Astrocyte of the spinal cord (primary cell): ENCODE results near the gene ITGA1.
"Not testable (repeated sequence)": the region's sequence is repeated elsewhere in the genome, so short reads cannot be mapped to it uniquely, and the experiment has no call there.

Experiments used
- DNase-seq: peaks from one replicate; pipeline ENCODE4 v3.0.0; 2011; ENCODE audit warnings: low read depth, low spot score
- H3K4me3 ChIP-seq: 2 replicates; pipeline ENCODE4 v1.5.1; 2011; ENCODE audit warnings: low read depth, mild to moderate bottlenecking, low read length, moderate library complexity
- CTCF ChIP-seq: IDR thresholded peaks from 2 replicates; pipeline ENCODE4 v1.5.1; 2012; ENCODE audit warnings: low read depth, mild to moderate bottlenecking, low read length, inconsistent platforms
- in situ Hi-C: cut with HindIII; loops from 2 replicates; pipeline ENCODE4 v1.10.0; 2017; ENCODE audit warnings: low sequenced_read_pairs

ITGA1 gene

GRCh38 chr5:52864371-52864770 is 76.7 kb downstream of the ITGA1 start:
- in situ Hi-C loops = no loop called here
- TF ChIP-seq CTCF = no peak
- no peak overlapping the region for H3K4me3 ChIP-seq
- peak; percentile 65 for DNase-seq

GRCh38 chr5:52864884-52865283 is 77.2 kb downstream of the ITGA1 start:
- in situ Hi-C loops = no loop called here
- H3K4me3 ChIP-seq = no peak overlapping the region
- DNase-seq = peak; percentile 9
- no peak for TF ChIP-seq CTCF

GRCh38 chr5:52865991-52866390 is 78.3 kb downstream of the ITGA1 start:
- in situ Hi-C loops, H3K4me3 ChIP-seq, DNase-seq: not testable (repeated sequence)

GRCh38 chr5:52867809-52868208 is 80.1 kb downstream of the ITGA1 start:
- H3K4me3 ChIP-seq = no peak overlapping the region
- no peak for TF ChIP-seq CTCF
- peak; percentile 20 for DNase-seq
- in situ Hi-C loops = no loop called here

GRCh38 chr5:52868417-52868816 is 80.7 kb downstream of the ITGA1 start:
- in situ Hi-C loops = no loop called here

GRCh38 chr5:52869391-52869790 is 81.7 kb downstream of the ITGA1 start:
- in situ Hi-C loops = no loop called here
- no peak overlapping the region for H3K4me3 ChIP-seq
- no peak for DNase-seq
- no peak for TF ChIP-seq CTCF

More at GRCh38 chr5:52868417-52868816, 80.7 kb downstream of the ITGA1 start:
- no peak overlapping the region for H3K4me3 ChIP-seq
- no peak for DNase-seq
- no peak for TF ChIP-seq CTCF

GRCh38 chr5:52870448-52870847 is 82.7 kb downstream of the ITGA1 start:
- in situ Hi-C loops = no loop called here
- no peak for TF ChIP-seq CTCF
- no peak for DNase-seq
- no peak overlapping the region for H3K4me3 ChIP-seq
